Sigmoid colon (tissue), 4 donors: Measurements from ENCODE around the gene STEAP3.

Source experiments
- CTCF ChIP-seq, 4 experiments: fragments of 450-650 bp in 3 of 4; fragments of 200-600 bp in 1 of 4; IDR thresholded peaks; one replicate each; pipeline ENCODE4 v1.5.1; 2016 to 2019; ENCODE audit warnings: antibody characterized with exemption in 4 of 4, mild to moderate bottlenecking in 3 of 4, moderate library complexity in 2 of 4
- EP300 ChIP-seq, 4 donors: sonication (generic); formaldehyde crosslinking; IDR thresholded peaks; one replicate each; pipeline ENCODE4 v1.6.1; 2017; ENCODE audit warnings: antibody characterized with exemption in 4 of 4
- POLR2A ChIP-seq, 2 donors: fragments of 450-650 bp; IDR thresholded peaks; one replicate each; pipeline ENCODE4 v1.6.1; 2016; ENCODE audit warnings: antibody characterized with exemption in 2 of 2, mild to moderate bottlenecking in 2 of 2, moderate library complexity in 2 of 2
- POLR2AphosphoS5 ChIP-seq, 4 donors: sonication (generic); formaldehyde crosslinking; IDR thresholded peaks; one replicate each; pipeline ENCODE4 v1.6.1; 2017; ENCODE audit warnings: antibody characterized with exemption in 4 of 4

GRCh38 chr2:119294671-119295070 is 71.0 kb downstream of the STEAP3 start:
- no peak for TF ChIP-seq CTCF (IDR thresholded peaks at IDR 0.05)
- TF ChIP-seq POLR2A (IDR thresholded peaks at IDR 0.05) = no peak
- no peak for TF ChIP-seq EP300 (IDR thresholded peaks at IDR 0.05)
- no peak for TF ChIP-seq POLR2AphosphoS5 (IDR thresholded peaks at IDR 0.05)
